Kasumi-1 (cell line): ENCODE measurements around the gene GLUL.
"Not testable (repeated sequence)": the region's sequence is repeated elsewhere in the genome, so short reads cannot be mapped to it uniquely, and the experiment has no call there.

Experiments used
- DNase-seq, 2 experiments: peaks; one replicate each; lab custom pipeline; 2025; lab: John Stamatoyannopoulos, UW

The GLUL gene

GRCh38 chr1:182394055-182394775 lies 2.6 kb upstream of the GLUL start:
- DNase-seq: peak; percentile 85 to 87

- DNase-seq: peak; percentile 76 to 83
These were observed 749 bp upstream of the GLUL start for GRCh38 chr1:182392050-182393028.

DNA sequence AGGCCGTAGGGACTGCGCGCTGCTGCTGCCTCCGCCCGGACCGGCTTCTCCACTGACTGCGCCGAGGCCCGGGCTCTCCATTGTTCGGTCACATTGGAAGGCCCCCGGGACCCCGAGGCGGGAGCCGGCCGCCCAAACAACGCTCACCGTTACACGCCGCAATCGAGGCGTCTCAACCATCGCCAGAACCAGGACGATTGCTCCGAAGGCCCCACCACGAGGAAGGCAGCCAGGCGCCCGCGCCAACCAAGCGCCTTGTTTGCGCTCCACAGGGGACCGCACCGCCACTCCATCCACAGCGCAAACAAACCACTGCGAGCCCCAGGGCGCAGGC lies 595 bp downstream of the GLUL start:
- no peak for DNase-seq

DNA sequence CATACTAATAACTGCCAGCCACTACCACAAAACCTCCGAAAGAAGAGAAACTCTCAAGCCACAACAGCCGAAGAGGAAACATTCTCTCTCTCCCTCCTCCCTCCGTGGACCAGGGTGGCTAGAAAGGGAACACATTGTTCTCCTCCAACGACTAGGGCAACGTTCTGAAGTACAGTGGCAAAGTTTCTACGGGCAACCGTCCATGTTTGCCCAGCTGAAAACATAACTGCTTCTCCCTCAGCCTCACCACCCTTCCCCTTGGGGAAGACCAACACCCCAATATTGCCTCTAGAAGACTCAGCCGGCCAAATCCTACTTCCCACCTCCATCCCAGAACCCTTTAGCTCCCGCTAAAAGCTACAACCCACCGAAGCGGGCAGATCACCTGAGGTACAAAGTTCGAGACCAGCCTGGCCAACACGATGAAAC lies 2.0 kb downstream of the GLUL start:
- DNase-seq: peak; percentile 38 to 55

DNA sequence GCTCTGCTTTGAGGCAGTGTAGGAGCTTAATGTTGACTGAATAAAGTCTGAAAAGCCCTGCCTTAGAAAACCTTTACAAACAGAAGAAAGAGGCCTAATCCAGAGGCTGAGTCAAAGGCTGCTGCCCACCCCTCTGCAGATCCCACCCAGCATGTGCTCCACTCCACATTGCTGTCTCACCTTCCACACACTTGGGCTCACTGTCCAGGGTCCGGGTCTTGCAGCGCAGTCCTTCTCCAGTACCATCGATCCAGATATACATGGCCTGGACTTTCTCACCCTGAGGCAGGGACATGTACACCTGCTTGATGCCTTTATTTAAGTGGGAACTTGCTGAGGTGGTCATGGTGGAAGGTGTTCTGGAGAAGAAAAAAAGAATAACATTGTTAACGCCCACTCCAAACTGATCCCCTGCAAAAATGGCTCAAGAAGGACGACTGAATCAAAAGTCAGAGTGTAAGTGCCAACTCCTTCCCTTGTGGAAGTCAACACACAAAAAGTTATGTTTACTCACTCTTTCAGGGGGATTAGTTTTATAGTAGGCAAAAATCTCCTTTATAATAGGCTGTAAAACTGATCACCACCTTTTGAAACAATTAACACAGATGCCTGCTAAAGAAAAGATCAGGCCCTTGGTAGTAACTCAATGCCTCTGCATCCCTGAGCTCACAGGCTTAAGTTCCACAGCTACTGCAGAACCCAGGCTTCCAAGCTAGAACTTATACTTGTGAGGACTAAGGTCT lies 3.0 kb downstream of the GLUL start:
- DNase-seq: no peak

DNA sequence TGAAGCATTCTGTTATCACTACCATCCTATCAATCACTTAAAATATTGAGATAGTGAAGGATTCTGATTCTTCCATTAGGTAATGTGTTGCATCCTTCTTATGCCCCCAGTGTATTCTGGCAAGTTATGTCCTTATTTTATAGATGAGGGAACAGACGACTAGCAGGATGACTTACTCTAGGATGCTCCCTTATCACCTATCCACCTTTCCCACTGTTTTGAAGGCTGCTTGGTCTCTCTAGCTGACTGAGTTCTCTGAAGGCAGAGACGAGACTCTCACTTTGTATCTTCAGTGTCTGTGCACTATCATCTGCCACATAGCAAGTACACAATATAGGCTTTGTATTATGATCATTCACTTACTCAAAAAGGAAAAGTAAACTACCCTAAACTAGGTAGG lies 4.0 kb downstream of the GLUL start:
- no peak for DNase-seq

DNA sequence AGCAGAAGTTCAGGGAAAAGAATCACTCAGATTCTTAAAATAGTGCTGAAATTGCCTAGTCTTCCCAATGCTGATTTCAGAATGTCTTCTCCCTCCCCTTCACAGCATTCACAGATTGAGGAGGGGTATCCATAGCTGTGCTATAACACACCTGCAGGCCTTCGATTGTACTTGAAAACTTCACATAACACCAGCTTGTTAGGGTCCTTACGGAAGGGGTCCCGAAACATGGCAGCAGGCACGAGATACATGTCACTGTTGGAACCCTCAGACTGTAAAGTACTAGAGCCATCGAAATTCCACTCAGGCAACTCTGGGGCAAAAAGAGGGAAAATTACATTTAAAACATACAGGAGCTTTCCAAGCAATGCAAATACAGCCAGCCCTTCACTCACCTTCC lies 4.6 kb downstream of the GLUL start:
- no peak for DNase-seq

DNA sequence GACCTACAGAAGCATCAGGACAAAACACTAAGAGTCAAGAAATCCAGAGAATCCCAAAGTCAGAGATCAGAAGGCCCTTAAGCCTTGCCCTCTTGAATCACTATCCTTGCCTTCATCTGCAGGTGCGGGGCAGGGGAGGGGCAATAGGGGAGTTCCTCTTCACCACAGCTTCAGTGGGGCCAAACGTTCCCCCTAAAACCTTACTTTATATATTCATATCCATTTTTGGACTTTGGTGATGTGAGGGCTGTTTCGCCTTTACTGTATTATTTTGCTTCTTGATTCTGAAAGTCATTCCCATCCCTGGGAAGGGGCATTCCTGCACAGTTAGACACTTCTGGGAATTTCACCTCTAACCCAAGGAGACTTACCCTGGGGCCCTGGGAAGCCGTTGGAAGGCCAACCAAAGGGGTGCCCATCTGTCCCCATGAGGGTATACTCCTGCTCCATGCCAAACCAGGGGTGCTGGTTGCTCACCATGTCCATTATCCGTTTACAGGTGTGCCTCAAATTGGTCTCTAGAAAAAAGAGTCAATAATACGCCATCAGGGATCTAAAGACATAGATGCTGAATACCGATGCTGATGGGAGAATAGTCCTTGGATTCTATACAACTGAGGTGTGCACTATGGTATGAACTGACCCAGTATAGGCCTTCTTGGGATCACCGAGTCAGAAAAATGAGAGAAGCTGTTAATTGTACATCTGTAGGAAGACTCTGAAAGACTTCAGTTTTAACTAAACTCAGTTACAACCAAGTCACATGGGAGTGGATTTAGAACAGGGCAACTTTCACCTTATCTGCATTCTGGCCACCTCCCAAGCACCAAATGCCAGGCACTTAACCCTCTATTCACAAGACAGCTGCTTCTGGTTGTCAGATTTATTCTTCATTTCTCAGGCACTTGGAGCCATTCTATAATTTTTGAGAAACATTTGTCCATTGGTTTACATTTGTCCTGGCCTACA lies 5.4 kb downstream of the GLUL start:
- no peak for DNase-seq

GRCh38 chr1:182384387-182384960 lies 7.1 kb downstream of the GLUL start:
- DNase-seq: no peak

GRCh38 chr1:182383934-182384333 lies 7.7 kb downstream of the GLUL start:
- no peak for DNase-seq

DNA sequence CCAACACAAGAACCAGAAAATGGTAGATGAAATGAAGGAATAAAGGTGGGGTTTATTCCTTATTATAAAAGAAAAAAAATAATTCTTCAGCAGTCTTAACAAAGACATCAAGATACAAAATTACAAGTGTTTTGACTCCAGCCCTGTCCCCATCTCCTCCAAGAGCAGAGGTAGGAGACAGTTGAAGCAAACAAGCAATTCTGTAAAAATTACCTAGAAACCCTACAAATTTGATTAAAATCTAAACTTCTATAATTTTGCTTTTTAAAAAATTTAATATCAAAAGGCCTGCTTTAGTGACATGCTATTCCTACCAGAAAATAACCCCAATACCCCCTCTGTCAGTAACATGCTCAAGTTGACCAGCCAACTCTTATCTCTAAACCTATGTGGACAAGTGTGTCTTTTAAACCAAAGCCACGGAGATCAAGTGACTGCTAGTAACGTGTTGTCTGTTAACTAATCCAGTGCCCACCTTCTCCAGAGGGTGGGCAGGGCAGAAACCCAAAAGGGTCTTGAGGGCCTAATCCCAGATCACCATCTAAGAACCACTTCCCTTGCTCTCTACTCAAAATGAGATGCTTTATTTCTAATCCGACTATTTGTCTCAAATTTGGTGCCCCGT lies 8.4 kb downstream of the GLUL start:
- no peak for DNase-seq

GRCh38 chr1:182381962-182382819 lies 9.4 kb downstream of the GLUL start:
- DNase-seq: no peak

DNA sequence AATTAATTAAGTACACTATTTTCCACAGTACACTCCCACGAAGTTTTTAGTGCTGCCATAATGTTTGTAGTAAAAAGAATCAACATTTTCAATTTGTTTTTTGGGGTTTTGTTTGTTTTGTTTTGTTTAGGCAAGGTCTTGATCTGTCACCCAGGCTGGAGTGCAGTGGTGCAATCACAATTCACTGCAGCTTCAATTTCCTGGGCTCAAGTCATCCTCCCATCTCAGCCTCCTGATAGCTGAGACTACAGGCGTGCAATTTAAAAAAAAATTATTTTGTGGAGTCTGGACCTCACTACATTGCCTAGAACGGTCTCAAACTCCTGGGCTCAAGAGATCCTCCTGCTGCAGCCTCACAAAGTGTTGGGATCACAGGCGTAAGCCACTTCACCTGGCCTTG lies 11.4 kb downstream of the GLUL start:
- no peak for DNase-seq

- not testable (repeated sequence) for DNase-seq
These were observed 11.8 kb downstream of the GLUL start for GRCh38 chr1:182379781-182380180.

DNA sequence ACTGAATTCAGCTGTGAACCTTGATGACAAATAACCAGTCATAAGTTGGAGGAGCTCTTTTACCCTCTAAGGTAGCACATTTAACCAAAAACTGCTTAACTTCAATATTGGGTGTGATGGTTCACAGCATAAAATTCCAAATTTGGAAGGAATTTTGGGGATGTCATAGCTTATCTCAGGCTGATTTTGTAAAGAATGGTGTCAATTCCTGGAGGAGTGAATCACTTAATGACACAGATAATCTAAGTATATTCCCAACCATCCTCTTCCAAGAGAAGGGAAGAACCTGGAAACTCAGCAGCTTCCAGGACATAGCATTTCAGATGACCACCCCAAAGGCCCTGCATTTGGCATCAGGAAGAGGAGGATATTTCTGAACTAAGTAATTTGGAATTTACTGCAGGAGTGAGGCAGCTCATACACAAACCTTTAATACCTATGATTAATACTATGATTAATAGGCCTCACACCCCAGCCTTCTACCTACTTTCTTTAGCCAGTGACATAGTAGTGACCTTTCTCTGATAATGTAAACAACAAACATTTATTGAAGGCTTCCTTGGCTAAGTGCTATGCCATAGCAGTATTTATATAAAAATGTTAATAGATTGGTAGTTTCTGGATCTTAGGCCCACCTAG lies 14.5 kb downstream of the GLUL start:
- DNase-seq: no peak

- no peak for DNase-seq
These were observed 17.3 kb downstream of the GLUL start for GRCh38 chr1:182374101-182374834.

DNA sequence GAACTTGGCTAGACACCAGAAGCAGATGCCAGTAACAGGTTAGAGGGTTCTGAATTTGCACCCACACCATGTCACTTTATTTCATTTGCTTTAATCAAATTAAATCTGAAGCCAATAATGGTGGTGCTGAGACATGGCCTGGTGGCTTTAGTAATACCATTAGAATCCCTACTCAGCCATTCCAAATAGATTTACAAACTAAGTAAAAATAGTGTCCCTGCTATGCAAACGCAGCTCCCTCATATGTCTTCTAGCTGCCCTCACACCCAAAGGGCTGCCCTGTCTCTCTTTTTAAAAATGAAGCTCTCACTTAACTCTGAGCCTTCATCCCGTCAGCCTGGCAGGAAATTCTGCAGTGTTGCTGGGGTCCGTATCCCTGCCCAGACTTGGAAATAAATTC lies 21.1 kb downstream of the GLUL start:
- DNase-seq: no peak

DNA sequence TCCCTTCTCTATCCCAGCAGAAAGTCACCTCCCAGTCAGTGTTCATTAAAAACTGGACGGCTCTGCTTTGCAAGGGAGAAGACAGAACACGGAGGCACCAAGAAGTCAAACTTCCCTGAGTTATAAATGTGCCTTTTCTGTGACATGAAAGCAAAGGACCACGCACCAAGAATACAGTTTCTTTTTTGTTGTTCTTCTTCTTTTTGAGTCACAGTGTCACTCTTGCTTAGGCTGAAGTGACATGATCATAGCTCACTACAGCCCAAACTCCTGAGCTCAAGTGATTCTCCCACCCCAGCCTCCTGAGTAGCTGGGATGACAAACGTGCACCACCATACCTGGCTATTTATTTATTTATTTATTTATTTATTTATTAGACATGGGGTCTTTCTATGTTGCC lies 22.7 kb downstream of the GLUL start:
- no peak for DNase-seq
